Activated CD8-positive, alpha-beta memory T cell treated with anti-CD3 and anti-CD28 coated beads for 1 hour (primary cell): Measurements from ENCODE around the gene AHSP.
"Not testable (repeated sequence)": the region's sequence is repeated elsewhere in the genome, so short reads cannot be mapped to it uniquely, and the experiment has no call there.

ENCODE experiments used
- DNase-seq, 2 donors: peaks; one replicate each; pipeline ENCODE4 v3.0.0-alpha.2; 2020; ENCODE audit warnings: low read depth in 1 of 2; ENCODE audit errors: extremely low read depth in 1 of 2

Gene AHSP

GRCh38 chr16:31529937-31530312, 2.2 kb downstream of the AHSP start:
- no peak for DNase-seq

GRCh38 chr16:31530405-31530804, 2.7 kb downstream of the AHSP start:
- no peak for DNase-seq

- no peak for DNase-seq
Observed at GRCh38 chr16:31531096-31531495, 3.4 kb downstream of the AHSP start.

- DNase-seq: no peak
Observed at GRCh38 chr16:31532120-31532519, 4.4 kb downstream of the AHSP start.

- no peak for DNase-seq
Observed at GRCh38 chr16:31532896-31533295, 5.2 kb downstream of the AHSP start.

- DNase-seq: no peak
Observed at GRCh38 chr16:31535737-31536136, 8.0 kb downstream of the AHSP start.

GRCh38 chr16:31536804-31537361, 9.2 kb downstream of the AHSP start:
- no peak for DNase-seq

- DNase-seq: no peak
Observed at GRCh38 chr16:31537362-31538242, 9.9 kb downstream of the AHSP start.

- DNase-seq: not testable (repeated sequence)
Observed at GRCh38 chr16:31538243-31538598, 10.5 kb downstream of the AHSP start.

- DNase-seq: not testable (repeated sequence)
Observed at GRCh38 chr16:31539762-31540161, 12.1 kb downstream of the AHSP start.

- DNase-seq: no peak
Observed at GRCh38 chr16:31542763-31543162, 15.1 kb downstream of the AHSP start.

GRCh38 chr16:31561426-31562233, 33.9 kb downstream of the AHSP start:
- no peak for DNase-seq

- no peak for DNase-seq
Observed at GRCh38 chr16:31568577-31569359, 41.1 kb downstream of the AHSP start.

GRCh38 chr16:31569360-31569717, 41.6 kb downstream of the AHSP start:
- no peak for DNase-seq

GRCh38 chr16:31572821-31573220, 45.1 kb downstream of the AHSP start:
- DNase-seq: no peak

- DNase-seq: not testable (repeated sequence)
Observed at GRCh38 chr16:31574159-31574558, 46.5 kb downstream of the AHSP start.

GRCh38 chr16:31577411-31577810, 49.7 kb downstream of the AHSP start:
- DNase-seq: no peak
